A549 (cell line): ENCODE data around the gene DST. TPM values are rescaled to one million over a fixed set of nuclear protein-coding genes. Genes with fewer than 3 reads are reported as not detected.
A peak's percentile ranks its signal among the peaks of the same experiment; 100 is the strongest.

Experiments
- ATAC-seq, 2 experiments: fragments of 200-7000 bp in 1 of 2; fragments of >200 bp in 1 of 2; cut with Nextera tagmentation in 1 of 2; cut with Tn5 transposase in 1 of 2; 3 replicates each; pipeline versions ENCODE4 v1.8.0 to v1.9.1; 2018 to 2020; ENCODE audit warnings: mild to moderate bottlenecking in 1 of 2, moderate library complexity in 1 of 2
- CTCF ChIA-PET: fragments of 300-600 bp; sonication (Branson Sonifier 250); formaldehyde crosslinking; extraction: SDS; loops from one replicate; lab custom pipeline; 2021; ENCODE audit warnings: antibody characterized with exemption, inconsistent platforms; lab: Yijun Ruan, JAX
- POLR2A ChIA-PET: fragments of 350-600 bp; formaldehyde crosslinking; extraction: SDS; loops from one replicate; lab custom pipeline; 2021; ENCODE audit warnings: antibody characterized with exemption, inconsistent platforms; lab: Yijun Ruan, JAX
- DNase-seq, 2 experiments: peaks; one replicate each; pipeline versions ENCODE4 v3.0.0 to v3.0.0-alpha.2; 2011 to 2016; ENCODE audit warnings: low read depth in 1 of 2, low spot score in 1 of 2
- FAIRE-seq: peaks from 2 replicates; lab custom pipeline; 2011; peaks lifted over from hg19 to GRCh38; lab: Jason Lieb, UNC
- H3K27ac ChIP-seq, 2 experiments: fragments of >200 bp; sonication (Bioruptor Twin); formaldehyde crosslinking; 3 replicates each; pipeline ENCODE4 v1.5.1; 2016 to 2017
- H3K4me1 ChIP-seq: fragments of >200 bp; sonication (Bioruptor Twin); formaldehyde crosslinking; 3 replicates; pipeline ENCODE4 v1.6.1; 2016
- H3K4me2 ChIP-seq: fragments of >200 bp; sonication (Bioruptor Twin); formaldehyde crosslinking; 3 replicates; pipeline ENCODE4 v1.6.1; 2016
- H3K4me3 ChIP-seq: fragments of >200 bp; sonication (Bioruptor Twin); formaldehyde crosslinking; 3 replicates; pipeline ENCODE4 v1.5.1; 2016
- H3K9me3 ChIP-seq: fragments of >200 bp; sonication (Bioruptor Twin); formaldehyde crosslinking; 3 replicates; pipeline ENCODE4 v1.6.1; 2016
- BCL3 ChIP-seq: fragments of >200 bp; sonication (Bioruptor Twin); formaldehyde crosslinking; IDR thresholded peaks from 3 replicates; pipeline ENCODE4 v1.6.1; 2016
- CBX8 ChIP-seq: fragments of 200-600 bp; sonication (generic); IDR thresholded peaks from 2 replicates; pipeline ENCODE4 v1.6.1; 2016
- CHD4 ChIP-seq: fragments of 200-600 bp; sonication (generic); IDR thresholded peaks from 2 replicates; pipeline ENCODE4 v1.6.1; 2016; ENCODE audit warnings: antibody characterized with exemption, mild to moderate bottlenecking, borderline replicate concordance
- EHMT2 ChIP-seq: fragments of 200-600 bp; sonication (generic); IDR thresholded peaks from 2 replicates; pipeline ENCODE4 v1.6.1; 2016; ENCODE audit warnings: antibody characterized with exemption, low read depth, mild to moderate bottlenecking, moderate library complexity
- ELK1 ChIP-seq: fragments of 150-350 bp; IDR thresholded peaks from 2 replicates; pipeline ENCODE4 v1.6.1; 2014; ENCODE audit warnings: low read depth, mild to moderate bottlenecking, low read length
- FOSB ChIP-seq: fragments of 250-450 bp; sonication (Bioruptor Pico); IDR thresholded peaks from 2 replicates; pipeline ENCODE4 v1.5.0; 2020; ENCODE audit warnings: mild to moderate bottlenecking, moderate library complexity
- FOSL2 ChIP-seq, 2 experiments: fragments of 450-650 bp in 1 of 2; fragments of >200 bp in 1 of 2; sonication (Bioruptor Twin) in 1 of 2; formaldehyde crosslinking; IDR thresholded peaks; 2 replicates each; pipeline versions ENCODE4 v1.5.0 to v1.6.1; 2016 to 2020; ENCODE audit warnings: mild to moderate bottlenecking in 1 of 2, moderate library complexity in 1 of 2
- GATA3 ChIP-seq: IDR thresholded peaks from 2 replicates; pipeline ENCODE4 v1.6.1; 2012; ENCODE audit warnings: borderline replicate concordance
- HDAC2 ChIP-seq: fragments of 200-600 bp; sonication (generic); IDR thresholded peaks from 2 replicates; pipeline ENCODE4 v1.6.1; 2016
- HOXB13 ChIP-seq: fragments of 250-450 bp; sonication (Bioruptor Pico); IDR thresholded peaks from 2 replicates; pipeline ENCODE4 v1.5.0; 2020; ENCODE audit warnings: low read depth, mild to moderate bottlenecking, moderate library complexity
- MAZ ChIP-seq: fragments of 150-350 bp; IDR thresholded peaks from 2 replicates; pipeline ENCODE4 v1.6.1; 2014; ENCODE audit warnings: antibody characterized with exemption, low read depth, low read length, borderline replicate concordance
- NPAS2 ChIP-seq: fragments of 250-450 bp; sonication (Bioruptor Pico); IDR thresholded peaks from 2 replicates; pipeline ENCODE4 v1.8.0; 2022; ENCODE audit warnings: mild to moderate bottlenecking, moderate library complexity, borderline replicate concordance
- POLR2AphosphoS2 ChIP-seq: conservative IDR thresholded peaks from 2 replicates; pipeline ENCODE4 v1.6.1; 2012; ENCODE audit warnings: low read length, improper control_type of control experiment, inconsistent platforms
- RAD21 ChIP-seq, 2 experiments: fragments of >200 bp in 1 of 2; sonication (Bioruptor Twin) in 1 of 2; formaldehyde crosslinking in 1 of 2; IDR thresholded peaks in 1 of 2; conservative IDR thresholded peaks in 1 of 2; 2 replicates in 1 of 2; 3 replicates in 1 of 2; pipeline ENCODE4 v1.6.1; 2012 to 2018; ENCODE audit warnings: inconsistent platforms in 1 of 2
- RARB ChIP-seq: fragments of 250-450 bp; sonication (Bioruptor Pico); IDR thresholded peaks from 2 replicates; pipeline ENCODE4 v1.8.0; 2021; ENCODE audit warnings: mild to moderate bottlenecking, moderate library complexity
- RCOR1 ChIP-seq: fragments of 150-350 bp; IDR thresholded peaks from 2 replicates; pipeline ENCODE4 v1.6.1; 2014; ENCODE audit warnings: antibody characterized with exemption, low read length, low read depth
- SMC3 ChIP-seq: fragments of >200 bp; sonication (Bioruptor Twin); formaldehyde crosslinking; IDR thresholded peaks from 3 replicates; pipeline ENCODE4 v1.6.1; 2018; ENCODE audit warnings: inconsistent platforms
- SREBF2 ChIP-seq: fragments of 450-650 bp; IDR thresholded peaks from 2 replicates; pipeline ENCODE4 v1.6.1; 2014; ENCODE audit warnings: mild to moderate bottlenecking, moderate library complexity
- TFCP2L1 ChIP-seq: fragments of 250-450 bp; sonication (Bioruptor Pico); IDR thresholded peaks from 2 replicates; pipeline ENCODE4 v1.5.0; 2021; ENCODE audit warnings: mild to moderate bottlenecking
- ZSCAN20 ChIP-seq: fragments of 250-450 bp; sonication (Bioruptor Pico); IDR thresholded peaks from 2 replicates; pipeline ENCODE4 v1.8.0; 2022; ENCODE audit warnings: mild to moderate bottlenecking, moderate library complexity
- WGBS: methylation state at CpG from one replicate; pipeline ENCODE4 v1.1.6; 2017; ENCODE audit errors: missing lambda C conversion rate; 5-methylcytosine and 5-hydroxymethylcytosine counted together
- polyA plus RNA-seq, 4 experiments: library from polyadenylated mRNA; depleted of rRNA in 3 of 4; stranded (reverse); fragments of >200 nt; fragmentation: RNase III in 1 of 4; extraction: RNeasy Plus Mini Kit Qiagen cat#74134 plus additional on column Dnase treatment in 1 of 4; gene quantifications; 2 replicates in 3 of 4; 3 replicates in 1 of 4; pipeline ENCODE4 v1.2.3, GENCODE V29; 2011 to 2017
- TF ChIP-seq, protein P1 (sequence below): IDR thresholded peaks from 2 replicates; pipeline ENCODE4 v1.6.1; 2012
- TF ChIP-seq, protein P2 (sequence below): IDR thresholded peaks from 2 replicates; pipeline ENCODE4 v1.6.1; 2012; ENCODE audit warnings: low read depth, borderline replicate concordance

Gene DST
- polyA plus RNA-seq, 2 of the 4 experiments (the other 2 are of a cell fraction) = 32.4 to 99.0 TPM

DNA sequence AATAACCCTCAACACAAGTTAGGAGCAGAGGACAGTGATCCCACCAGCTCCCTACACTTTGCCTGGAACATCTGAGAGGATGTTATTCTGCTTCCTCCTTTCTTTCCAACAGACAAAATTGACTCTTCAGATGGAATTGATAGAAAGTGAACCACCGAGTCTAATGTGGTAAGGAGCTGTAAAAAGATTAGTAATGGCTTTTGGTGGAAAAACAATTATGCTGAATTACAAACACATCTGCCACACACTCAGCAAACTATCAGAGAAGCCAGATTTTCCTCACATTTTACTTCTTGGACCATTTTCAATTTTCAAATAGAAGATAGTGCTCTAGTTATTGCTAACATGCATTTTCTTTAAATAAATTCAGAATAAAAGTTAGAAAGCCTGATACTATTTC lies 223.5 kb downstream of the DST start (continued):
- TF ChIP-seq HOXB13 (CRISPR knock-in tag) = no peak
- TF ChIP-seq RCOR1 = no peak

GRCh38 chr6:56417823-56418222 lies 224.9 kb downstream of the DST start:
- 96% methylated on average over 2 of the region's 2 CpGs for WGBS
- CTCF ChIA-PET = interaction anchor here (0.7 kb wide), 1 partner anchor 19 kb away, joined by 4 read pairs; no protein-coding TSS in a partner anchor
- DNase-seq = no peak

GRCh38 chr6:56416247-56416646 lies 226.4 kb downstream of the DST start:
- ATAC-seq = no peak

More at GRCh38 chr6:56417823-56418222, 224.9 kb downstream of the DST start:
- no peak for ATAC-seq
- POLR2A ChIA-PET = no interaction called here
- Histone ChIP-seq H3K4me1 (no peaks in the 10 kb centered on the region), H3K4me2 (no peak overlapping the region)
- TF ChIP-seq SREBF2 (no peak), CHD4 (no peak), BCL3 (no peak), SMC3 (no peak), RARB (CRISPR knock-in tag) (no peak), RAD21 (conservative IDR thresholded peaks at IDR 0.05 in 1 of 2, IDR thresholded peaks at IDR 0.05 in 1 of 2) (peak in 1 of 2 experiments; percentile 16; a peak in 2 of 5 replicates), ELK1 (no peak), EHMT2 (no peak)
- TF ChIP-seq, all 56 proteins: peak for 1
- Histone ChIP-seq H3K4me3 (no peak overlapping the region), H3K27ac (no peak overlapping the region), H3K9me3 (no peaks in the 10 kb centered on the region)
- no peak for FAIRE-seq

DNA sequence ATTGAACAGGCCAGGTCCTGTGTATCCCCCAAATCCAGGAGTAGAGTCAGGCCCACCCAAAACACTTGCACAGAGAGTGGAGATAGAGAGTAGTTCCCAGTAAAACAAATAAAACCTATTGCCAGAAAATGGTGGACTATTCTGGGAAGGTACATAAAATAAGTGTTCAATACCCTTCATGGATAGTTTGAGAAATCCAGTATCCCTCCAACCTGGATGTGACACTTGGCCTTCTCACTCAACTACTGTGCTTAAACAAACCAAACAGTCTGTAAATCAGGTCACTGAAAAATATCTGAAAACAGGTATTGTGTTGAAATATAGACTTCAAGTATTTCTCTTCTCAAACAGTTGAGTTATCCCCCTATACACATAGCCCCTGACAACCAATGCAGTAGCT lies 233.7 kb downstream of the DST start:
- no peaks in the 10 kb centered on the region for H3K9me3 ChIP-seq
- ChIA-PET CTCF (interaction anchor here (1.6 kb wide), 1 partner anchor 162 kb away, joined by 3 read pairs; no protein-coding TSS in a partner anchor), POLR2A (no interaction called here)
- TF ChIP-seq RARB (CRISPR knock-in tag) = no peak
- no peak for TF ChIP-seq POLR2AphosphoS2
- TF ChIP-seq, protein P1, sequence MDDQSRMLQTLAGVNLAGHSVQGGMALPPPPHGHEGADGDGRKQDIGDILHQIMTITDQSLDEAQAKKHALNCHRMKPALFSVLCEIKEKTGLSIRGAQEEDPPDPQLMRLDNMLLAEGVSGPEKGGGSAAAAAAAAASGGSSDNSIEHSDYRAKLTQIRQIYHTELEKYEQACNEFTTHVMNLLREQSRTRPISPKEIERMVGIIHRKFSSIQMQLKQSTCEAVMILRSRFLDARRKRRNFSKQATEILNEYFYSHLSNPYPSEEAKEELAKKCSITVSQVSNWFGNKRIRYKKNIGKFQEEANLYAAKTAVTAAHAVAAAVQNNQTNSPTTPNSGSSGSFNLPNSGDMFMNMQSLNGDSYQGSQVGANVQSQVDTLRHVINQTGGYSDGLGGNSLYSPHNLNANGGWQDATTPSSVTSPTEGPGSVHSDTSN = no peak
- TF ChIP-seq RCOR1 = no peak
- TF ChIP-seq, protein P2, sequence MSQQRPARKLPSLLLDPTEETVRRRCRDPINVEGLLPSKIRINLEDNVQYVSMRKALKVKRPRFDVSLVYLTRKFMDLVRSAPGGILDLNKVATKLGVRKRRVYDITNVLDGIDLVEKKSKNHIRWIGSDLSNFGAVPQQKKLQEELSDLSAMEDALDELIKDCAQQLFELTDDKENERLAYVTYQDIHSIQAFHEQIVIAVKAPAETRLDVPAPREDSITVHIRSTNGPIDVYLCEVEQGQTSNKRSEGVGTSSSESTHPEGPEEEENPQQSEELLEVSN = no peak
- TF ChIP-seq FOSB (CRISPR knock-in tag) = no peak
- no peak for TF ChIP-seq FOSL2 (IDR thresholded peaks at IDR 0.05)
- TF ChIP-seq FOSL2 (CRISPR knock-in tag; IDR thresholded peaks at IDR 0.05) = no peak
- no peak for TF ChIP-seq CBX8
- TF ChIP-seq MAZ = no peak
- TF ChIP-seq GATA3 = no peak
- TF ChIP-seq TFCP2L1 (CRISPR knock-in tag) = no peak
- no peak for TF ChIP-seq HDAC2
- H3K4me1 ChIP-seq = peaks cover 9% of the 10 kb centered on the region; the same call in 1 of the 3 replicates
- ATAC-seq (no peak), DNase-seq (no peak), FAIRE-seq (no peak)
- no peak overlapping the region for H3K27ac ChIP-seq
- H3K4me2 ChIP-seq = no peak overlapping the region
- H3K4me3 ChIP-seq = no peak overlapping the region

More at GRCh38 chr6:56416247-56416646, 226.4 kb downstream of the DST start:
- no peaks in the 10 kb centered on the region for H3K9me3 ChIP-seq
- ChIA-PET CTCF (no interaction called here), POLR2A (no interaction called here)
- no peak overlapping the region for H3K27ac ChIP-seq
- no peak overlapping the region for H3K4me3 ChIP-seq
- DNase-seq (no peak), FAIRE-seq (no peak)
- H3K4me1 ChIP-seq = no peaks in the 10 kb centered on the region
- H3K4me2 ChIP-seq = no peak overlapping the region
- TF ChIP-seq ZSCAN20 (CRISPR knock-in tag) (no peak), HDAC2 (no peak), NPAS2 (CRISPR knock-in tag) (no peak)
- WGBS = 70% methylated on average over 2 of the region's 2 CpGs
